Endothelial cell (in vitro differentiated cells): Measurements from ENCODE around the gene CLEC2L. TPM values are rescaled to one million over a fixed set of nuclear protein-coding genes. Genes with fewer than 3 reads are reported as not detected.

ENCODE experiments used
- DNase-seq: peaks from one replicate; pipeline ENCODE4 v3.0.0; 2021; ENCODE audit warnings: low spot score
- H3K27ac Mint-ChIP-seq: one replicate; pipeline ENCODE4 v1.8.0; 2021; ENCODE audit warnings: mixed read lengths, inconsistent platforms; ENCODE audit not compliant: unreplicated experiment
- H3K27me3 Mint-ChIP-seq: one replicate; pipeline ENCODE4 v1.8.0; 2021; ENCODE audit warnings: mild to moderate bottlenecking, moderate library complexity, mixed read lengths, inconsistent platforms; ENCODE audit not compliant: unreplicated experiment
- H3K36me3 Mint-ChIP-seq: one replicate; pipeline ENCODE4 v1.8.0; 2021; ENCODE audit warnings: mild to moderate bottlenecking, low read depth, mixed read lengths, inconsistent platforms; ENCODE audit not compliant: unreplicated experiment
- H3K4me1 Mint-ChIP-seq: one replicate; pipeline ENCODE4 v1.8.0; 2021; ENCODE audit warnings: mild to moderate bottlenecking, mixed read lengths, inconsistent platforms; ENCODE audit not compliant: unreplicated experiment
- H3K4me3 Mint-ChIP-seq: one replicate; pipeline ENCODE4 v1.8.0; 2021; ENCODE audit warnings: mild to moderate bottlenecking, mixed read lengths, inconsistent platforms; ENCODE audit not compliant: unreplicated experiment
- H3K9me3 Mint-ChIP-seq: one replicate; pipeline ENCODE4 v1.8.0; 2021; ENCODE audit warnings: mixed read lengths, inconsistent platforms; ENCODE audit not compliant: unreplicated experiment
- total RNA-seq: library from RNA; stranded (reverse); fragmentation: NEBNext Ultra II Directional; extraction: Animal tissue kit (Norgen Biotek cat#: 25700); gene quantifications from one replicate; pipeline ENCODE4 v1.2.1, GENCODE V29; 2021; ENCODE audit not compliant: unreplicated experiment
- TF ChIP-seq, protein P1 (sequence below): fragments of 200-600 bp; sonication (generic); IDR thresholded peaks from one replicate; pipeline ENCODE4 v1.5.0; 2021; ENCODE audit warnings: antibody characterized with exemption; ENCODE audit not compliant: unreplicated experiment

CLEC2L gene
- total RNA-seq, 1 donor from 2014 or later, result not detected

DNA sequence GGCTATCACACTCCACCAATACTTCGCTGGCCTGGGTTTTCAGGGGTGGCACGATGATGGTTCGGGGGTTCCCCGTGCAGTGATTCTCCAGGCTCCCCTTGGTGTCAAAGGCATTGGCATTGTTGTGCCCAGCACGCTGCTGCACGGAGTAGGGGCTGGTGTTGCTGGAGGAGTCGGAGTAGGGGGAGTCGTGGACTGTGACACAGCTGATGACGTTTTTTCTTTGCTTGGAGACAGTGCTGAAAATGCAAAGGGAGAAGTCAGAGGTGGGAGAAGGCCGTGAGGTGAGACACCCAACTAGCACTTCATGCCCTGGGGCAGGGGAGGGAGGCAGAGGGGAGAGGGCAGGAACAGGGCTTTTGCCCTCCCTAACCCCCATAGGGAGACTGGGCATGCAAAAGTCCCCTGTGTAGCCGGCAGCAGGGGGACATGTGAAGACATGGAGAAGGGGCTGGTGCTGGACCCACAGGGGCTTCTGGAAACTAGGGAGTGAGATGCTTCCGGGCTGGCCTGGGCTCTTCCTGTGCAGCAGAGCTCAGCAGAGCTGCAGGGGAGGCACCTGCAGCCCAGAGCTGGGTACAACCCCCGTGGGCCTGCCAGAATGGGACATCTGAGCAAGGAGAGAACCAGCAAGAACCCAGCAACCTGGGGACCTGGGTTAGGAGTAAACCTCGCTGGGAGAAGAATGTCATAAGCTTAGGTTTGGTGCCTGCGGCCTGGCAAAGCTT is 60.5 kb downstream of the CLEC2L start:
- Mint-ChIP-seq H3K27me3 (peaks cover 2% of the 10 kb centered on the region), H3K4me3 (no peak overlapping the region), H3K9me3 (no peaks in the 10 kb centered on the region), H3K27ac (no peak overlapping the region), H3K36me3 (peaks cover 22% of the 10 kb centered on the region), H3K4me1 (peaks cover 10% of the 10 kb centered on the region)
- no peak for DNase-seq
- TF ChIP-seq, protein P1, sequence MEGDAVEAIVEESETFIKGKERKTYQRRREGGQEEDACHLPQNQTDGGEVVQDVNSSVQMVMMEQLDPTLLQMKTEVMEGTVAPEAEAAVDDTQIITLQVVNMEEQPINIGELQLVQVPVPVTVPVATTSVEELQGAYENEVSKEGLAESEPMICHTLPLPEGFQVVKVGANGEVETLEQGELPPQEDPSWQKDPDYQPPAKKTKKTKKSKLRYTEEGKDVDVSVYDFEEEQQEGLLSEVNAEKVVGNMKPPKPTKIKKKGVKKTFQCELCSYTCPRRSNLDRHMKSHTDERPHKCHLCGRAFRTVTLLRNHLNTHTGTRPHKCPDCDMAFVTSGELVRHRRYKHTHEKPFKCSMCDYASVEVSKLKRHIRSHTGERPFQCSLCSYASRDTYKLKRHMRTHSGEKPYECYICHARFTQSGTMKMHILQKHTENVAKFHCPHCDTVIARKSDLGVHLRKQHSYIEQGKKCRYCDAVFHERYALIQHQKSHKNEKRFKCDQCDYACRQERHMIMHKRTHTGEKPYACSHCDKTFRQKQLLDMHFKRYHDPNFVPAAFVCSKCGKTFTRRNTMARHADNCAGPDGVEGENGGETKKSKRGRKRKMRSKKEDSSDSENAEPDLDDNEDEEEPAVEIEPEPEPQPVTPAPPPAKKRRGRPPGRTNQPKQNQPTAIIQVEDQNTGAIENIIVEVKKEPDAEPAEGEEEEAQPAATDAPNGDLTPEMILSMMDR, result no peak

DNA sequence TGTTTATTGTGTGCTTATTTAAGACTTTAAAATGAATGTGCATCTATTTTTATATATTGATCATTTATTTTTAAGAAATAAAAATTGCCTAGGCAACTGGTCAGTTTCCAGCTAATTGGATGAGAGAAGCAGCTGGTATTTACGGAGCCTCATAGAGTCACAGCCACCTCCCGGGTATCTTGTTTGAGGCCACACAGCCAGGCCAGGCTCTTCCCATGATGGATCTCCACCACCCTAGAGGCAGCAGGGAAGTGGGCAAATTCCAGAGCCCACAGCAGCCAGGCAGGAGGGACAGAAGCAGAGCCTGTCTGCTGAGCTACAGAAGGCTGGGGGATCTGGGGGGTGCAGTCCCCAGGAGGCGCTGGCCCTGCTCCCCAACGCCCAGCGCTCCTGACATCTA is 61.6 kb downstream of the CLEC2L start:
- peaks cover 4% of the 10 kb centered on the region for H3K27me3 Mint-ChIP-seq
- H3K4me1 Mint-ChIP-seq, result peaks cover 10% of the 10 kb centered on the region
- peaks cover 25% of the 10 kb centered on the region for H3K36me3 Mint-ChIP-seq
- DNase-seq, result no peak
- no peak overlapping the region for H3K4me3 Mint-ChIP-seq
- no peak overlapping the region for H3K27ac Mint-ChIP-seq
- TF ChIP-seq, protein P1, result no peak
- H3K9me3 Mint-ChIP-seq, result no peaks in the 10 kb centered on the region

DNA sequence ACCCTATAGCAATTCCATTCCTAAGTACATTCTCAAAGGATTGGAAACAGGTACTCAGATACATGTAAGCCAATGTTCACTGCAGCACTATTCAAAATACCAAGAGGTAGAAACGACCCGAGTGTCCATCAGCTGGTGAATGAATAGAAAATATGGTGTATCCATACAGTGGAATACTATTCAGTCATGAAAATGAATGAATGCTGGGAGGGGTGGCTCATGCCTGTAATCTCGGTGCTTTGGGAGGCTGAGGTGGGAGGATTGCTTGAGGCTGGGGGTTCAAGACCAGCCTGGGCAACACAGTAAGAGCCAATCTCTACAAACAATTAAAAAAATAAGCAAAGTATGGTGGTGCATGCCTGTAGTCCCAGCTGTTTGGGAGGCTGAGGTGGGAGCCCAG is 62.8 kb downstream of the CLEC2L start:
- no peaks in the 10 kb centered on the region for H3K9me3 Mint-ChIP-seq
- H3K27me3 Mint-ChIP-seq, result peaks cover 4% of the 10 kb centered on the region
- H3K27ac Mint-ChIP-seq, result no peak overlapping the region
- TF ChIP-seq, protein P1, result no peak
- peaks cover 19% of the 10 kb centered on the region for H3K36me3 Mint-ChIP-seq
- H3K4me1 Mint-ChIP-seq, result peaks cover 10% of the 10 kb centered on the region
- DNase-seq, result no peak
- H3K4me3 Mint-ChIP-seq, result no peak overlapping the region

DNA sequence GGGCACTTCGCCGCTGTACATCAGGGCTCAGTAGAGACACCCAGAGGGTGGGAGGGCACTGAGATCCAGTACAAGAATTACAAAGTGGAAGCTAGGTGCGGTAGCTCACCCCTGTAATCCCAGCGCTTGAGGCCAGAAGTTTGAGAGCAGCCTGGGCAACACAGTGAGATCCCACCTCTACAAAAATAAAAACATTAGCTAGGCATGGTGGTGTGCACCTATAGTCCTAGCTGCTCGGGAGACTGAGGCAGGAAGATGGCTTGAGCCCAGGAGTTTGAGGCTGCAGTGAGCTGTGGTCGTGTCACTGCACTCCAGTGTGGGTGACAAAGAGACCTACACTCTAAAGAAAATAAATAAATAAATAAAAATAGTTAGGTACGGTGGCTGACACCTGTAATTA is 64.0 kb downstream of the CLEC2L start:
- no peak for DNase-seq
- Mint-ChIP-seq H3K4me3 (no peak overlapping the region), H3K27ac (no peak overlapping the region), H3K36me3 (peaks cover 19% of the 10 kb centered on the region), H3K9me3 (no peaks in the 10 kb centered on the region), H3K4me1 (peaks cover 10% of the 10 kb centered on the region), H3K27me3 (peaks cover 4% of the 10 kb centered on the region)
- TF ChIP-seq, protein P1, result no peak

DNA sequence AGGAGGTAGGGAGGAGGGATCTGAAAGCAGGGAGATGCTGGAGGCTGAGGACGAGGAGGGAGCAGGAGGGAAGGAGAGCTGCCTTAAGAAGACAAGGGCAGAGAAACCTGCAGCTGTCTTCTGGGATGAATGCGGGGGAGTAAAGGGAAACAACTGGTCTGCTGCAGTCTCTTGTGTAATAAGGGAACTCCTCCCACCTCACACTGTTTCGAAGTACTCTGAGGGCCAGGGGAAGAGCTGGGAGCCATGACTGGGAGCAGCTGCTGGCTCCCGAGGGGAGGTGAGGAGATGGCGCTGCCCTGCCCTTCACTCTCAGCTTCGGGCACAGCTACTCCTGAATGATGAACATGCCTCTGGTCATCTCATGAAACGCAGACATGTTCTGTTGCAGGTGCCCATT is 65.1 kb downstream of the CLEC2L start:
- H3K4me1 Mint-ChIP-seq, result peaks cover 4% of the 10 kb centered on the region
- no peaks in the 10 kb centered on the region for H3K9me3 Mint-ChIP-seq

More for the DNA sequence above, 65.1 kb downstream of the CLEC2L start:
- H3K27me3 Mint-ChIP-seq, result peaks cover 4% of the 10 kb centered on the region
- TF ChIP-seq, protein P1, result no peak
- no peak overlapping the region for H3K4me3 Mint-ChIP-seq
- H3K27ac Mint-ChIP-seq, result no peak overlapping the region
- H3K36me3 Mint-ChIP-seq, result peaks cover 23% of the 10 kb centered on the region
- no peak for DNase-seq
